ENCODE results near the gene CEMIP. TPM values are rescaled to one million over a fixed set of nuclear protein-coding genes. Genes with fewer than 3 reads are reported as not detected.

The CEMIP gene
- total RNA-seq, 1 experiment from 2014 or later: 3.1 TPM

DNA sequence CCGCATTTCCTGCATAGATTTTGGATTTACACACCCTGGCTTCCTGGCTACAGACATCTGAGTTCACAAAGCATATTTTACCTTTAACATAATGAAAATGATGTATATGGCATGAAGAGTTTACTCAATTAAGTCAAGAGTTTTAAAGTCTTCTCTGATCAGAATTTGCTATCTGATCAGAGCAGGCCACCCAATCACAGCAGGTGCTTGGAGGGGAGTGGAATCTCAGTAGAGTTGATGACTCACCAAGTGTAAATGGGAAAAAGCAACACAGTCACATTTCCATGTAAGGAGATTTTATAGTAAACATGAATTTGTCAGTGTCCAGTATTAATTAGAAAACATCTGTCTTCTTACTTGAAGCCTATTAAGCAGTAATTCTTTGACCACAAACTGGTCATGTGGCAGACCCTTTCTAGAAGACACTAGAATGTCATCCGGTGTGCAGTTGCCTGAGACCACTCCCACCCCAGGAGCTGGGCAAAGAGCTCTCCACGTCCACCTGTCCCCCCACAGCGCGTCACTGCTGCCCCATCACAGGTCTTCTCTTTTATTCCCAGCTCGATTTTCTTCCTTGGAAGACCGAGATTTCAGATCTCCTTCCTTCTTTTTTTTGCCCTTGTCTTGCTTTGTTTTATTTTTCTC, 199.6 kb downstream of the CEMIP start:
- TF ChIP-seq CTCF (conservative IDR thresholded peaks at IDR 0.05; ENCODE audit: low read depth, low read length) (no peak), EZH2phosphoT487 (IDR thresholded peaks at IDR 0.05; ENCODE audit: borderline replicate concordance, low read length) (no peak), EZH2 (IDR thresholded peaks at IDR 0.05; ENCODE audit: low read length, unreplicated experiment) (no peak)
- intact Hi-C loops (cut with micrococcal nuclease): loop anchor here (10.0 kb wide), 2 partner anchors 64 to 384 kb away; no protein-coding TSS in a partner anchor
- Histone ChIP-seq H3K27ac (ENCODE audit: low read length) (no peak overlapping the region), H3K27me3 (ENCODE audit: low read length) (no peaks in the 10 kb centered on the region), H3K36me3 (ENCODE audit: low read depth, low read length) (peaks cover 22% of the 10 kb centered on the region; the same call in 1 of the 2 replicates), H3K9me3 (ENCODE audit: low read length) (no peaks in the 10 kb centered on the region), H3K4me3 (ENCODE audit: low read length) (no peak overlapping the region), H3F3A (ENCODE audit: low read length, unreplicated experiment) (no peaks in the 10 kb centered on the region), H3K9ac (ENCODE audit: low read length) (no peak overlapping the region), H3K4me1 (ENCODE audit: insufficient read depth, low read length) (peaks cover 9% of the 10 kb centered on the region; the same call in 1 of the 2 replicates), H3K4me2 (ENCODE audit: low read length) (no peak overlapping the region), H3K9me2 (replicated peaks; ENCODE audit: low read length) (no peaks in the 10 kb centered on the region), H4K20me1 (ENCODE audit: low read length) (no peaks in the 10 kb centered on the region), H3K79me2 (ENCODE audit: low read length) (peaks cover 57% of the 10 kb centered on the region), H2AFZ (ENCODE audit: low read length) (no peak overlapping the region)
- CTCF ChIA-PET: no interaction called here
- POLR2A ChIA-PET (ENCODE audit: unreplicated experiment): interaction anchor here (0.6 kb wide), 1 partner anchor 37 kb away, joined by 3 read pairs; no protein-coding TSS in a partner anchor
- peak; percentile 51 for DNase-seq
- TSS peak; percentile 47 for BruUV-seq (replicated peaks)
- ATAC-seq: peak; percentile 67

GRCh38 chr15:80979538-80980200, 200.5 kb downstream of the CEMIP start:
- Histone ChIP-seq H3F3A (ENCODE audit: low read length, unreplicated experiment) (no peaks in the 10 kb centered on the region), H3K4me1 (ENCODE audit: insufficient read depth, low read length) (peaks cover 9% of the 10 kb centered on the region; the same call in 1 of the 2 replicates), H3K27ac (ENCODE audit: low read length) (no peak overlapping the region), H3K27me3 (ENCODE audit: low read length) (no peaks in the 10 kb centered on the region), H3K9me2 (replicated peaks; ENCODE audit: low read length) (no peaks in the 10 kb centered on the region), H3K9ac (ENCODE audit: low read length) (no peak overlapping the region), H2AFZ (ENCODE audit: low read length) (no peak overlapping the region), H3K4me3 (ENCODE audit: low read length) (no peak overlapping the region), H4K20me1 (ENCODE audit: low read length) (no peaks in the 10 kb centered on the region), H3K79me2 (ENCODE audit: low read length) (peaks cover 61% of the 10 kb centered on the region), H3K9me3 (ENCODE audit: low read length) (no peaks in the 10 kb centered on the region), H3K4me2 (ENCODE audit: low read length) (no peak overlapping the region), H3K36me3 (ENCODE audit: low read depth, low read length) (peaks cover 22% of the 10 kb centered on the region; the same call in 1 of the 2 replicates)
- no TSS peak for BruUV-seq (replicated peaks)
- ATAC-seq (no peak), DNase-seq (no peak)
- TF ChIP-seq EZH2 (IDR thresholded peaks at IDR 0.05; ENCODE audit: low read length, unreplicated experiment) (no peak), EZH2phosphoT487 (IDR thresholded peaks at IDR 0.05; ENCODE audit: borderline replicate concordance, low read length) (no peak), CTCF (conservative IDR thresholded peaks at IDR 0.05; ENCODE audit: low read depth, low read length) (no peak)
- intact Hi-C loops (cut with micrococcal nuclease): loop anchor here (10.0 kb wide), 2 partner anchors 65 to 385 kb away; no protein-coding TSS in a partner anchor
- ChIA-PET CTCF (no interaction called here), POLR2A (ENCODE audit: unreplicated experiment) (no interaction called here)

All from PC-3 (cell line).